NB4 (cell line): ENCODE measurements around the gene FTCDNL1.

ENCODE experiments used
- CTCF ChIP-seq: IDR thresholded peaks from one replicate; pipeline ENCODE4 v1.5.1; 2012; ENCODE audit warnings: low read depth, low read length
- POLR2A ChIP-seq: IDR thresholded peaks from 2 replicates; pipeline ENCODE4 v1.6.1; 2011; ENCODE audit warnings: mild to moderate bottlenecking; ENCODE audit not compliant: insufficient read length; ENCODE audit errors: extremely low read depth

DNA sequence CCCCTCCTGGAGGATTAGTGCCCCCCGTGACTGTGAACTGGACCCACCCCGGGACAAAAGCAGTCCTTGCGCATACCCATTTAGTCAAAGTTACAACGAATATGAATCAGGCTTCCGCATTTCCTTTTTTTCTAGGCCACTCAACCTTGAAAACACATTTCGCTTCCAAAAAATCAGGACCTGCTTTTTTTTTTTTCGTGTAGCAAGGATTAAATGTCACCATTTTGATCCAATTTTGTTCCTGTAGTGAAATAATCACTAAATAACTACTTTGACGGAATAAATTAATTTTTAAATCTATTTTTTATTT is 464 bp upstream of the FTCDNL1 start:
- no peak for TF ChIP-seq POLR2A
- TF ChIP-seq CTCF = no peak
